GM12878 (cell line): ENCODE data around the gene JPH4.

Experiments used
- BHLHE40 ChIP-seq, 2 experiments: fragments of 450-650 bp in 1 of 2; IDR thresholded peaks; 2 replicates each; pipeline ENCODE4 v1.6.1; 2011 to 2017; ENCODE audit warnings: low read depth in 2 of 2, borderline replicate concordance in 1 of 2, improper control_type of control experiment in 1 of 2, low read length in 1 of 2, mild to moderate bottlenecking in 1 of 2
- CHD1 ChIP-seq: IDR thresholded peaks from 2 replicates; pipeline ENCODE4 v1.6.1; 2012; ENCODE audit warnings: low read depth, low read length, improper control_type of control experiment
- JUND ChIP-seq: IDR thresholded peaks from 2 replicates; pipeline ENCODE4 v1.6.1; 2012; ENCODE audit warnings: low read depth, mild to moderate bottlenecking, low read length, improper control_type of control experiment, moderate library complexity
- NRF1 ChIP-seq: conservative IDR thresholded peaks from 2 replicates; pipeline ENCODE4 v1.6.1; 2011; ENCODE audit warnings: mild to moderate bottlenecking, low read depth, low read length, improper control_type of control experiment
- POLR2A ChIP-seq: IDR thresholded peaks from 2 replicates; pipeline ENCODE4 v1.6.1; 2011; ENCODE audit warnings: low read depth, mild to moderate bottlenecking, low read length
- TF ChIP-seq, protein P1 (sequence below), 3 experiments: IDR thresholded peaks in 2 of 3; conservative IDR thresholded peaks in 1 of 3; 2 replicates each; pipeline ENCODE4 v1.5.1; 2011; ENCODE audit warnings: low read depth in 3 of 3, low read length in 3 of 3, mild to moderate bottlenecking in 3 of 3, control low read depth in 2 of 3, moderate library complexity in 2 of 3, inconsistent platforms in 1 of 3, mixed read lengths in 1 of 3; ENCODE audit not compliant: control insufficient read depth in 2 of 3, insufficient read depth in 1 of 3; ENCODE audit errors: extremely low read depth in 1 of 3
- TF ChIP-seq, protein P2 (sequence below): fragments of 450-650 bp; IDR thresholded peaks from 2 replicates; pipeline ENCODE4 v1.6.1; 2017; ENCODE audit warnings: mild to moderate bottlenecking

DNA sequence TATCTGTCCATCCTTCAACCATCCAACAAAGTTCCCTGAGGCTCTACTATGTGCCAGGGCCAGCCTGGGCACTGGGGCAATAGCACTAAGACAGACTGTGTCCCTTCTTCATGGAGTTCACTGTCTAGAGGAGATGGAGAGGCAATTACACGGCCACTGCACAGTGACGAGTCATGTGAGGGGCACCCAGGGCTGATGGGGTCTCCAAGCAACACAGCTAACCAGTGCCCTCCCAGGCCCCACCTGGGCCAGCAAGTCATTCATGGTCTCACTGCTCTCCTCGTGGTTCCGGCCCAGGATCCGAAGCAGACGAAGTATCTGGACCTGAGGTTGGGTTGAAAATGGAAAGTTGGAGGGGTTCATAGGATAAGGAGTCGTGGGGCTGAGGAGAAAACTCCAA, 13.7 kb downstream of the JPH4 start:
- TF ChIP-seq, protein P1, sequence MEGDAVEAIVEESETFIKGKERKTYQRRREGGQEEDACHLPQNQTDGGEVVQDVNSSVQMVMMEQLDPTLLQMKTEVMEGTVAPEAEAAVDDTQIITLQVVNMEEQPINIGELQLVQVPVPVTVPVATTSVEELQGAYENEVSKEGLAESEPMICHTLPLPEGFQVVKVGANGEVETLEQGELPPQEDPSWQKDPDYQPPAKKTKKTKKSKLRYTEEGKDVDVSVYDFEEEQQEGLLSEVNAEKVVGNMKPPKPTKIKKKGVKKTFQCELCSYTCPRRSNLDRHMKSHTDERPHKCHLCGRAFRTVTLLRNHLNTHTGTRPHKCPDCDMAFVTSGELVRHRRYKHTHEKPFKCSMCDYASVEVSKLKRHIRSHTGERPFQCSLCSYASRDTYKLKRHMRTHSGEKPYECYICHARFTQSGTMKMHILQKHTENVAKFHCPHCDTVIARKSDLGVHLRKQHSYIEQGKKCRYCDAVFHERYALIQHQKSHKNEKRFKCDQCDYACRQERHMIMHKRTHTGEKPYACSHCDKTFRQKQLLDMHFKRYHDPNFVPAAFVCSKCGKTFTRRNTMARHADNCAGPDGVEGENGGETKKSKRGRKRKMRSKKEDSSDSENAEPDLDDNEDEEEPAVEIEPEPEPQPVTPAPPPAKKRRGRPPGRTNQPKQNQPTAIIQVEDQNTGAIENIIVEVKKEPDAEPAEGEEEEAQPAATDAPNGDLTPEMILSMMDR (IDR thresholded peaks at IDR 0.05 in 2 of 3, conservative IDR thresholded peaks at IDR 0.05 in 1 of 3; ENCODE audit: control insufficient read depth in 2 of 3, extremely low read depth in 1 of 3, insufficient read depth in 1 of 3, low read depth in 3 of 3, low read length in 3 of 3) = no peak
- no peak for TF ChIP-seq JUND
- no peak for TF ChIP-seq CHD1
- TF ChIP-seq POLR2A = no peak
- no peak for TF ChIP-seq BHLHE40 (IDR thresholded peaks at IDR 0.05; ENCODE audit: borderline replicate concordance in 1 of 2, low read depth in 2 of 2, low read length in 1 of 2)
- no peak for TF ChIP-seq NRF1
- TF ChIP-seq, protein P2, sequence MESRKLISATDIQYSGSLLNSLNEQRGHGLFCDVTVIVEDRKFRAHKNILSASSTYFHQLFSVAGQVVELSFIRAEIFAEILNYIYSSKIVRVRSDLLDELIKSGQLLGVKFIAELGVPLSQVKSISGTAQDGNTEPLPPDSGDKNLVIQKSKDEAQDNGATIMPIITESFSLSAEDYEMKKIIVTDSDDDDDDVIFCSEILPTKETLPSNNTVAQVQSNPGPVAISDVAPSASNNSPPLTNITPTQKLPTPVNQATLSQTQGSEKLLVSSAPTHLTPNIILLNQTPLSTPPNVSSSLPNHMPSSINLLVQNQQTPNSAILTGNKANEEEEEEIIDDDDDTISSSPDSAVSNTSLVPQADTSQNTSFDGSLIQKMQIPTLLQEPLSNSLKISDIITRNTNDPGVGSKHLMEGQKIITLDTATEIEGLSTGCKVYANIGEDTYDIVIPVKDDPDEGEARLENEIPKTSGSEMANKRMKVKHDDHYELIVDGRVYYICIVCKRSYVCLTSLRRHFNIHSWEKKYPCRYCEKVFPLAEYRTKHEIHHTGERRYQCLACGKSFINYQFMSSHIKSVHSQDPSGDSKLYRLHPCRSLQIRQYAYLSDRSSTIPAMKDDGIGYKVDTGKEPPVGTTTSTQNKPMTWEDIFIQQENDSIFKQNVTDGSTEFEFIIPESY = no peak
